CD8-positive, alpha-beta memory T cell (primary cell): Measurements from ENCODE around the gene SPACA4. TPM values are rescaled to one million over a fixed set of nuclear protein-coding genes. Genes with fewer than 3 reads are reported as not detected.
A peak's percentile ranks its signal among the peaks of the same experiment; 100 is the strongest.

Experiments used
- CTCF ChIA-PET: fragments of 350-600 bp; sonication (Branson Sonifier 250); formaldehyde crosslinking; loops from one replicate; lab custom pipeline; 2021; ENCODE audit warnings: antibody characterized with exemption; lab: Charles Lee
- POLR2A ChIA-PET: fragments of 350-600 bp; sonication (Branson Sonifier 250); formaldehyde crosslinking; loops from one replicate; lab custom pipeline; 2021; ENCODE audit warnings: antibody characterized with exemption; lab: Charles Lee
- DNase-seq, 5 donors: peaks; one replicate each; pipeline versions ENCODE4 v3.0.0 to v3.0.0-alpha.2; 2020 to 2022; ENCODE audit warnings: mixed read lengths in 1 of 5
- H3K27ac ChIP-seq: one replicate; pipeline ENCODE4 v1.7.0; 2013; ENCODE audit warnings: low read depth, mild to moderate bottlenecking, low read length, moderate library complexity
- H3K27me3 ChIP-seq: 2 replicates; pipeline ENCODE4 v1.7.0; 2013; ENCODE audit warnings: low read length, mild to moderate bottlenecking; ENCODE audit not compliant: insufficient read depth, poor library complexity, severe bottlenecking
- H3K36me3 ChIP-seq: 2 replicates; pipeline ENCODE4 v1.7.0; 2013; ENCODE audit warnings: mild to moderate bottlenecking, low read length, moderate library complexity; ENCODE audit not compliant: insufficient read depth
- H3K4me1 ChIP-seq: 2 replicates; pipeline ENCODE4 v1.7.0; 2013; ENCODE audit warnings: mild to moderate bottlenecking, low read length, moderate library complexity; ENCODE audit not compliant: insufficient read depth
- H3K4me3 ChIP-seq: 2 replicates; pipeline ENCODE4 v1.7.0; 2013; ENCODE audit warnings: mild to moderate bottlenecking, low read length
- H3K9me3 ChIP-seq: 2 replicates; pipeline ENCODE4 v1.7.0; 2013; ENCODE audit warnings: mild to moderate bottlenecking, low read length
- H3K27ac Mint-ChIP-seq, 8 donors: one replicate each; pipeline ENCODE4 v1.8.0; 2020 to 2021; ENCODE audit warnings: mixed read lengths in 8 of 8, mild to moderate bottlenecking in 6 of 8, inconsistent platforms in 3 of 8, moderate library complexity in 3 of 8
- H3K27me3 Mint-ChIP-seq, 2 donors: one replicate each; pipeline ENCODE4 v1.8.0; 2020 to 2021; ENCODE audit warnings: mixed read lengths in 2 of 2, mild to moderate bottlenecking in 1 of 2, moderate library complexity in 1 of 2
- H3K36me3 Mint-ChIP-seq, 3 donors: one replicate each; pipeline ENCODE4 v1.8.0; 2020 to 2021; ENCODE audit warnings: mixed read lengths in 3 of 3, inconsistent platforms in 1 of 3, mild to moderate bottlenecking in 1 of 3
- H3K4me1 Mint-ChIP-seq, 3 donors: one replicate each; pipeline ENCODE4 v1.8.0; 2020 to 2021; ENCODE audit warnings: mixed read lengths in 3 of 3, inconsistent platforms in 1 of 3, mild to moderate bottlenecking in 1 of 3
- H3K4me3 Mint-ChIP-seq, 7 donors: one replicate each; pipeline ENCODE4 v1.8.0; 2020 to 2021; ENCODE audit warnings: mixed read lengths in 7 of 7, mild to moderate bottlenecking in 6 of 7, moderate library complexity in 4 of 7, inconsistent platforms in 2 of 7
- H3K9me3 Mint-ChIP-seq, 5 donors: one replicate each; pipeline ENCODE4 v1.8.0; 2020 to 2022; ENCODE audit warnings: mixed read lengths in 5 of 5, mild to moderate bottlenecking in 3 of 5, moderate library complexity in 2 of 5, inconsistent platforms in 1 of 5
- polyA plus RNA-seq: library from polyadenylated mRNA; unstranded; fragments of 300-500 nt; fragmentation: Illumina TruSeq; gene quantifications from one replicate; pipeline ENCODE4 v1.2.3, GENCODE V29; 2021
- total RNA-seq, 2 experiments: library from RNA; stranded (reverse); gene quantifications; one replicate each; pipeline ENCODE4 v1.2.3, GENCODE V29; 2021

The SPACA4 gene
- total and polyA plus RNA-seq, 3 experiments from 2014 or later, result not detected

DNA sequence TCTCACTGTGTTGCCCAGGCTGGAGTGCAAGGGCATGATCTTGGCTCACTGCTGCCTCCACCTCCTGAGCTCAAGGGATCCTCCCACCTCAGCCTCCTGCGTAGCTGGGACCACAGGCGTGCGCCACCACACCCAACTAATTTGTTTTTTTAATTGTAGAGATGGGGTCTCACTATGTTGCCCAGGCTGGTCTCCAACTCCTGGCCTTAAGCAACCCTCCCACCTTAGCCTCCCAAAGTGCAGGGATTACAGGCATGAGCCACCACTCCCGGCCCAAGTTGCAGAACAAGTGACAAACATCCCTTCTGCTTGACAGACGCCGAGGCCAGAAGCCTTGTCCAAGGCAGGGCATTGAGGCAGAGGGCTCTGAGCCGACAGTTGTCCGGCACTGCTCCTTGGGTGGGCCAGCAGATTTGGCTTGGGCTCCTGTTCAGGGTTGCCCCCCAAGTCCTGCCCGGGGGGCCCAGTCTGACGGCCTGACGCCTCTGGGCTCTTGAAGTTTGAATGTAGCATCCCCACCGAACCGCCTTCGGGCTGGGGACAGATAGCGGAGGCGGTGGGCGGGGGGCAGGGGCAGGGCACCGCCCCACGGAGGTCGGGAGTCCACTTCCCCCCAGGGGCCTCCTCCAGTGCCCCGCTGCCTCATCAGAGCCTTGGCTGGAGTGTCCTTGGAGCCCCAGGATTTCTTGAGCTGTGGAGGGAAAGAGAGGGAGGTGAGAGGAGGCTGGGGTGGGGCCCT lies 5.7 kb upstream of the SPACA4 start:
- no peak for DNase-seq
- no peak overlapping the region for H3K27ac Mint-ChIP-seq
- Histone ChIP-seq H3K4me3 (no peak overlapping the region), H3K36me3 (no peaks in the 10 kb centered on the region), H3K27me3 (no peaks in the 10 kb centered on the region), H3K4me1 (peaks cover 6% of the 10 kb centered on the region), H3K9me3 (no peaks in the 10 kb centered on the region), H3K27ac (no peak overlapping the region)
- H3K36me3 Mint-ChIP-seq, result no peaks in the 10 kb centered on the region
- ChIA-PET CTCF (interaction anchor here (0.8 kb wide), 1 partner anchor 332 kb away, joined by 3 read pairs; no protein-coding TSS in a partner anchor), POLR2A (no interaction called here)
- no peaks in the 10 kb centered on the region for H3K9me3 Mint-ChIP-seq
- H3K4me3 Mint-ChIP-seq, result no peak overlapping the region
- peaks cover 0 to 4% of the 10 kb centered on the region in 2 donors for H3K27me3 Mint-ChIP-seq
- H3K4me1 Mint-ChIP-seq, result peaks cover 0 to 9% (median 2%) of the 10 kb centered on the region in 3 donors

- Histone ChIP-seq H3K27me3 (no peaks in the 10 kb centered on the region), H3K4me1 (no peaks in the 10 kb centered on the region), H3K9me3 (no peaks in the 10 kb centered on the region), H3K36me3 (no peaks in the 10 kb centered on the region), H3K4me3 (no peak overlapping the region), H3K27ac (no peak overlapping the region)
- H3K9me3 Mint-ChIP-seq, result no peaks in the 10 kb centered on the region
- no peaks in the 10 kb centered on the region for H3K36me3 Mint-ChIP-seq
- ChIA-PET POLR2A (no interaction called here), CTCF (interaction anchor here (1.1 kb wide), 1 partner anchor 14 kb away, joined by 3 read pairs; no protein-coding TSS in a partner anchor)
- H3K27me3 Mint-ChIP-seq, result peaks cover 0 to 4% of the 10 kb centered on the region in 2 donors
- H3K4me3 Mint-ChIP-seq, result no peak overlapping the region
- no peak overlapping the region for H3K27ac Mint-ChIP-seq
- H3K4me1 Mint-ChIP-seq, result no peaks in the 10 kb centered on the region
- no peak for DNase-seq
These were observed 3.5 kb upstream of the SPACA4 start for GRCh38 chr19:48603001-48603400.

- no peak overlapping the region for H3K4me3 ChIP-seq
- H3K9me3 ChIP-seq, result no peaks in the 10 kb centered on the region
- H3K27ac ChIP-seq, result no peak overlapping the region
- H3K36me3 ChIP-seq, result no peaks in the 10 kb centered on the region
- H3K27me3 Mint-ChIP-seq, result peaks cover 0 to 4% of the 10 kb centered on the region in 2 donors
- H3K27ac Mint-ChIP-seq, result no peak overlapping the region
- ChIA-PET CTCF (no interaction called here), POLR2A (no interaction called here)
- H3K9me3 Mint-ChIP-seq, result no peaks in the 10 kb centered on the region
- no peak for DNase-seq
- H3K4me1 ChIP-seq, result no peaks in the 10 kb centered on the region
- H3K4me3 Mint-ChIP-seq, result no peak overlapping the region
- no peaks in the 10 kb centered on the region for H3K4me1 Mint-ChIP-seq
- H3K36me3 Mint-ChIP-seq, result no peaks in the 10 kb centered on the region
- H3K27me3 ChIP-seq, result no peaks in the 10 kb centered on the region
These were observed 3.1 kb upstream of the SPACA4 start for GRCh38 chr19:48603449-48603848.

DNA sequence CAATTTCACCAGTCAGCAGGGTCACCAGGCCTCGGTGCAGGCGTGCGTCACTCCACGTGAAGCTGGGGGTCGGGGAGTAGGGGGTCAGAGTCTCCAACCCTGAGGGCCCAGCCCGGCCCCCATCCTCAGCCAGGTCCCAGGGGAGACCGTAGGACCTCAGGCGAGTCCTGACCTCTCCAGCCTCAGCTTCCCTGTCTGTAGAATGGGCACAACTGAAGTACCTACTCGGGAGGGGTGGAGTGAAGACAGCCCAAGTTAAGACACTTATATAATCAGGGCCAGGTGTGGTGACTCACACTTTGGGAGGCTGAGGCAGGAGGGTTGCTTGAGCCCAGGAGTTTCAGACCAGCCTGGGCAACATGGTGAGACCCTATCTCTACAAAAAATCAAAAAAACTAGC lies 2.7 kb upstream of the SPACA4 start:
- POLR2A ChIA-PET, result no interaction called here
- no peak overlapping the region for H3K4me3 ChIP-seq
- no peaks in the 10 kb centered on the region for H3K9me3 ChIP-seq
- DNase-seq, result no peak
- CTCF ChIA-PET, result no interaction called here
- Mint-ChIP-seq H3K4me1 (peaks cover 3 to 4% (median 3%) of the 10 kb centered on the region in 3 donors), H3K4me3 (no peak overlapping the region), H3K36me3 (no peaks in the 10 kb centered on the region), H3K9me3 (no peaks in the 10 kb centered on the region), H3K27ac (no peak overlapping the region), H3K27me3 (no peaks in the 10 kb centered on the region)
- H3K36me3 ChIP-seq, result no peaks in the 10 kb centered on the region
- no peaks in the 10 kb centered on the region for H3K27me3 ChIP-seq
- H3K4me1 ChIP-seq, result peaks cover 4% of the 10 kb centered on the region
- no peak overlapping the region for H3K27ac ChIP-seq

GRCh38 chr19:48607359-48607755 lies 815 bp downstream of the SPACA4 start:
- Mint-ChIP-seq H3K27ac (no peak overlapping the region), H3K9me3 (no peaks in the 10 kb centered on the region), H3K4me3 (no peak overlapping the region), H3K4me1 (peaks cover 4 to 6% (median 5%) of the 10 kb centered on the region in 3 donors), H3K27me3 (no peaks in the 10 kb centered on the region), H3K36me3 (no peaks in the 10 kb centered on the region)
- CTCF ChIA-PET, result interaction anchor here (0.8 to 2.0 kb wide), 4 partner anchors 12 to 30 kb away, joined by 3 to 6 read pairs (median 4); partner anchors contain the start of genes RPL18 and SPHK2
- Histone ChIP-seq H3K27ac (no peak overlapping the region), H3K36me3 (no peaks in the 10 kb centered on the region), H3K4me3 (no peak overlapping the region), H3K9me3 (no peaks in the 10 kb centered on the region), H3K27me3 (no peaks in the 10 kb centered on the region), H3K4me1 (peaks cover 7% of the 10 kb centered on the region)
- POLR2A ChIA-PET, result no interaction called here
- DNase-seq, result no peak

DNA sequence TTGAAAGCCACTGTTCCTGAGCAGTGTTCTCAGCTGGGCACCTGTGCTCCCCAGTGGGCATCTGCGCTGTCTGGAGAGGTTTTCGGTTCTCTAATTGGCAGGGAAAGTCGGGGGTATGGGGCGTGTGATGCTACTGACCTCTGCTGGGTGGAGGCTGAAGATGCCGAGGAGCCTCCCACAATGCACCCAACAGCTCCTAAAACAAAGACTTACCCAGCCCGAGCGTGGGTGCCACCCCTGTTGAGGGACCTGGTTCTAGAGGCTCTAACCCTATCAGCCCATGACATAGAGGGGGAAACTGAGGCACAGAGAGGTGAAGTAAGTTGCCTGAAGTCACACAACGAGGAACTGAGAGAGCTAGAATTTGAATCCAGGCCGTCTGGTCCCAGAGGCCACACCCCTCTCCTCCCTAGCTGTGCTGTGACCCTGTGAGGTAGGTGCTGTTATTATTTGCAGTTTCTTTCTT lies 2.3 kb downstream of the SPACA4 start:
- CTCF ChIA-PET, result interaction anchor here (0.6 to 3.4 kb wide), 12 partner anchors 9 to 357 kb away, joined by 3 to 22 read pairs (median 5); partner anchors contain the start of genes DBP, RPL18 and SPHK2
- H3K4me3 Mint-ChIP-seq, result peak overlapping the region in 2 of 7 donors; percentile 44 to 48
- DNase-seq, result peak in 2 of 5 donors; percentile 36 to 38

GRCh38 chr19:48609571-48610108 lies 3.1 kb downstream of the SPACA4 start:
- POLR2A ChIA-PET, result interaction anchor here (0.6 kb wide), 2 partner anchors 12 to 107 kb away, joined by 3 to 8 read pairs; no protein-coding TSS in a partner anchor

More for the DNA sequence above, 2.3 kb downstream of the SPACA4 start:
- Histone ChIP-seq H3K27me3 (no peaks in the 10 kb centered on the region), H3K9me3 (no peaks in the 10 kb centered on the region), H3K36me3 (no peaks in the 10 kb centered on the region), H3K4me1 (peaks cover 7% of the 10 kb centered on the region), H3K4me3 (no peak overlapping the region), H3K27ac (no peak overlapping the region)
- peak overlapping the region in 5 of 8 donors; percentile 50 to 74 (median 51) for H3K27ac Mint-ChIP-seq
- POLR2A ChIA-PET, result interaction anchor here (0.6 to 0.8 kb wide), 3 partner anchors 11 to 103 kb away, joined by 3 to 4 read pairs (median 3); partner anchors contain the start of gene SPHK2
- H3K27me3 Mint-ChIP-seq, result no peaks in the 10 kb centered on the region
- H3K9me3 Mint-ChIP-seq, result no peaks in the 10 kb centered on the region
- H3K36me3 Mint-ChIP-seq, result peaks cover 0 to 2% (median 0%) of the 10 kb centered on the region in 3 donors
- peaks cover 4 to 6% (median 5%) of the 10 kb centered on the region in 3 donors for H3K4me1 Mint-ChIP-seq

More at GRCh38 chr19:48609571-48610108, 3.1 kb downstream of the SPACA4 start:
- Mint-ChIP-seq H3K27me3 (no peaks in the 10 kb centered on the region), H3K4me1 (peaks cover 4 to 6% (median 5%) of the 10 kb centered on the region in 3 donors), H3K36me3 (peaks cover 0 to 6% (median 2%) of the 10 kb centered on the region in 3 donors), H3K4me3 (no peak overlapping the region), H3K27ac (no peak overlapping the region), H3K9me3 (no peaks in the 10 kb centered on the region)
- CTCF ChIA-PET, result interaction anchor here (0.6 to 3.4 kb wide), 10 partner anchors 9 to 273 kb away, joined by 3 to 22 read pairs (median 5); partner anchors contain the start of genes DBP, RPL18 and SPHK2
- no peaks in the 10 kb centered on the region for H3K36me3 ChIP-seq
- H3K9me3 ChIP-seq, result no peaks in the 10 kb centered on the region
- no peak overlapping the region for H3K4me3 ChIP-seq
- H3K4me1 ChIP-seq, result peaks cover 7% of the 10 kb centered on the region
- H3K27me3 ChIP-seq, result no peaks in the 10 kb centered on the region
- no peak for DNase-seq
- H3K27ac ChIP-seq, result no peak overlapping the region
